Frontal cortex (tissue), 4 donors: ENCODE results near the gene NCKAP5. TPM values are rescaled to one million over a fixed set of nuclear protein-coding genes. Genes with fewer than 3 reads are reported as not detected.
"Not testable (repeated sequence)": the region's sequence is repeated elsewhere in the genome, so short reads cannot be mapped to it uniquely, and the experiment has no call there.

Experiments used
- DNase-seq, 2 donors: peaks; one replicate each; pipeline ENCODE4 v3.0.0; 2012; ENCODE audit warnings: low spot score in 2 of 2
- FAIRE-seq: peaks from 2 replicates; lab custom pipeline; 2012; peaks lifted over from hg19 to GRCh38; lab: Jason Lieb, UNC
- total RNA-seq: library from RNA; depleted of rRNA; stranded (reverse); fragments of >200 nt; gene quantifications from one replicate; pipeline ENCODE4 v1.2.3, GENCODE V29; 2014
- donor health status: control.
- donor health status: control.
- donor health status: control.

NCKAP5 gene
- total RNA-seq, 1 donor from 2014 or later: 9.0 TPM

- DNase-seq (no peak), FAIRE-seq (no peak)
Observed at GRCh38 chr2:133252780-133253355, 315.4 kb downstream of the NCKAP5 start.

DNA sequence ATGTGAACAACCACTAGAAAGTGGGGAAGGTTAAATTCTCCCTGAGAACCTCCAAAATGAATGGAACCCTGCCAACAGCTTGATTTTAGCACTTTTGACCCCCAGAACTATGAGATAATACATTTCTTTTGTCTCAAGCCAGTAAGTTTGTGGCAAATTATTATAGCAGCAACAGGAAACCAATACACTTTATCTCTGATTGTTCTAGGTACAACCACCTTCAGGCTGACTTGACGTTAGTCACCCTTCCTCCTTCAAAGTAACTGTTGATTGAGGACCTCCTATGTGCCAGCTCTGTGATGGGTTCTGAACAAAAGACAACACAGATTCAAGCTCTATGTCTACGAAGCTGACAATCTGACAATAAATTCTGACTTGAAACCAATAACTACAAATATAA is 318.9 kb downstream of the NCKAP5 start:
- DNase-seq: no peak
- FAIRE-seq: no peak

GRCh38 chr2:133248264-133248663 is 320.0 kb downstream of the NCKAP5 start:
- no peak for FAIRE-seq
- DNase-seq: no peak

DNA sequence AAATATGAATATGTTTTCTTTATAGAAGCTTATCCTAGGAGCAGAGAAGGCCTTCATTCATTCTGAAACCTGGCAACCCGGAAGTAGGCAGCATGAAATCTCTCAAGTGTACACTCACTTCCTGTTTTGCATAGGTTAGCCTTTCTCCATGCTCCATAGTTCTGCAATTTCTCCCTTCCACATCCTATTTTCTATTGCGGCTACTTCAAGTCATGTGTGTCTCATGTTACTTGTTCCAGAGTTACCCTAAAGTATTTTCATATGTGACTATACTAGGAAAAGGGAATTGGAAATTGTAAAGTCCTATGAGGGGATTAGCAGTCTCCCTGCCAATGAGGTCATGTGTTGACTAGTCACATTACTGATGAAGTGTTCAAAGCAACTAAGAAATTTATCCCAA is 320.6 kb downstream of the NCKAP5 start:
- FAIRE-seq (no peak), DNase-seq (no peak)

DNA sequence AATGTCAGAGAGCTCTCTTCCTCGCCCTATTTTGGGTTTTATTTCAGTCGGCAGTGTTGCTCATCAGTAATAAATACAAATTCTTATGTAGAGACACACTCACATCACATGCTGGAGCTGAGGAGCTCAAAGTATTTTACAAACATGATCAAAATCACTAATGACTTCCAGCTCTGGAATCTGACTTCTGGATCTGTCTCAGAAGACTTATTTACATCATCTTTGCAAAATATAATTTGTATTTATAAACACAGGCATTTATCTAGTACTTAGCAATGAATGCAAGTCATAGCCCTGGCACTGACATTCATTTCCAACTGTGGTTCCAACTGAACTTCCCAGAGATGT is 327.1 kb downstream of the NCKAP5 start:
- FAIRE-seq (no peak), DNase-seq (no peak)

DNA sequence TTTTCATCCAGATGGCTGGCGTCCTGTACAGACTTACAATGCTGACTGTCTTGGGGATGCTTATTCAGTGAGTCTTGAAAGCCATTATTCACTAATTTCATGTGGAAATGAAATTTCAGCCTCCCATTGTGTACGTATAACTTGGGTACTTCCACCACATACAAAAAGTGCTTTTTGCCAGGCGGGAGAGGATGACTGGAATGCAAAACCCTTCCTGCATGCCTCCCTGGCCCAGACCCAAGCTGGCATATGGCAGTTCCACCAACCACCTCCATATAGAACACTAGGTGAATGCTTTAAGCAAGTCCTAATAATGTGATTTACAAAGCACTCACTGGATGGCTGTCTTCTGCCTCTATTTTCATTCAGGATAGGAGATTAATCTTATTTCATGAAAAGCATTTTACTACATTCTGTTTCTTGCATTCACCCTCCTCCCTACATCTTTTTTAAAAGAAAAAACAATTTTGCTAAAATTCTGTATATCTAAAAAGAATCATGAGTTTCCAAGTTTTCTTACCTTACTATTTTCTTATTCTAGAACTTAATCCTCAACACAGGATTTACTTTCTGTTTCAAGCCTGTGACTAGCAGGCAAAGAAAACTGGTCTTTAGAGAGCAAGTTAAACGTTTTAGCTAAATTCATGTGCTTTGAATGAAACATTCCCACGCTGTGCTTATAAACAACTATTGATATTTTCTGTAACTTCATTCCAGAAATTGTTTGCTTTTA is 327.6 kb downstream of the NCKAP5 start:
- FAIRE-seq (no peak), DNase-seq (no peak)

DNA sequence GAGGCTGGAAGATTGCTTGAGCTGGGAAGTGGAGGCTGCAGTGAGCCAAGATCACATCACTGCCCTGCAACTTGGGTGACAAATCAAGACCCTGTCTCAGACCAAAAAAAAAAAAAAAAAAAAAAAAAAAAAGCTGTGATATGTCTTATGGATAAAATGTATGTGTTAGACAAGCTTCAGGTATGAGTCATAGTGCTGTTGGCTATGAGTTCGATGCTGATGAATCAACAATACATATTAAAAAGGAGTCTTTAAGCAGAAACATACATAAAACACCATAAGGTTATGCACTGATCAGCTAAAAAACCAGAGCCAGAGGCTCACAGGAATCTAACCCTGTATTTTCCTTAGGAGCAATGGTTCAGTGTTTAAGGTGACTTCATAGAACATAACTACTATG is 332.3 kb downstream of the NCKAP5 start:
- FAIRE-seq (no peak), DNase-seq (no peak)

DNA sequence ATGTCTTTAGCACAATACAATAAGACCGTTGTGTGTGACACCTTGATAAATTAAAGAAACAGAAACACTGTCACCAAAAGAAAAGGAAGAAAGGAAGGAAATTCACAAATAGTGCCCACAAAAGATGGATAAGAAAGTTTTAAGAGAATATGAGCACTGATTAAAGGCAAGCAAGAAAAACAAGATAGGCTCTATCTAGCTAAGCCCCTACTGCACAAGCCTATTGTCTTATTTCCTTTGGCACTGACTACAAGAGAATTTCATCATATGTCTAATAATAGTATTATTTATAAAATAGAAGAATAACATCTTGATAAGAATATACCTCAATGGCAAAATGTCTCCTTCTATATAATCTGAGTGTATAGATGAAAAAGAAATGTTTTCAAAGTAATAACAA is 335.7 kb downstream of the NCKAP5 start:
- no peak for FAIRE-seq
- no peak for DNase-seq

DNA sequence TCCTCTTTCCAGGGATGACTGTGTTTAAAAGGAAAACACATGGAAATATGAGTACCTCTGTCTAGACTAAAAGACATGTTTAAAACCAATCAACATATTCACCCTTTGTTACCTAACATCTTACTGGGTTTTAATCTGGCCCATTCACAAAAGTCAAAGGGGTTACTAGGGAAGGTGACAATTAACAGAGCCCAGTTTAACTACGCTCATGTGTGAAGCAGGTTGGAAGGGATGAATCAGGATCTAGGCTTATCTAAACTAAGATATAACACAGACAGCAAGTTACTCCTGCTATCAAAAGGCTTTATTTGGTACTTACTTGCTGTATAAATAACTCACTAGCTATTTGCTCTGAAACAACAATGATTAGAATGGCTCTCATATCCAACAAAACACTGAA is 337.0 kb downstream of the NCKAP5 start:
- DNase-seq: no peak
- no peak for FAIRE-seq

DNA sequence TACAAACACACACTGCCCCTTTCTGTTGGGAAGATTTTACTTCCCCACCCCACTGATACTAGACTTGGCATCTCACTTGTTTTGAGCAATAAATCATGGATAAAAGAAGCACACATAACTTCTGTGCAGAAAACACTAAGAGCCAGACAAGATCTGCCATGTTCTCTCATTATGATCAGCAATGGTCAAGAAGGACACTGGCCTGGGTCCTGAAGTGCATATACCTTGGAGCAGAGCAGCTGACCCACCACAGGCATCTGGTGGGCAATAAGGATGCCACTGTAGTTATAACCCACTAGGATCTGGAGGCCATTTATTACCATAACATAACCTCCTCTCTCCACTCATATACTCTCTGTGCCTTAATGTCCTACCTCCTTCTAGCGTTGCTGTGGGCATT is 338.3 kb downstream of the NCKAP5 start:
- FAIRE-seq (no peak), DNase-seq (no peak)

GRCh38 chr2:133223226-133223625 is 345.0 kb downstream of the NCKAP5 start:
- FAIRE-seq: no peak
- no peak for DNase-seq

- FAIRE-seq: no peak
- no peak for DNase-seq
Observed at GRCh38 chr2:133221398-133221797, 346.9 kb downstream of the NCKAP5 start.

GRCh38 chr2:133218204-133218603 is 350.1 kb downstream of the NCKAP5 start:
- no peak for DNase-seq
- FAIRE-seq: no peak

- FAIRE-seq: no peak
Observed at GRCh38 chr2:133215477-133215876, 352.8 kb downstream of the NCKAP5 start.

DNA sequence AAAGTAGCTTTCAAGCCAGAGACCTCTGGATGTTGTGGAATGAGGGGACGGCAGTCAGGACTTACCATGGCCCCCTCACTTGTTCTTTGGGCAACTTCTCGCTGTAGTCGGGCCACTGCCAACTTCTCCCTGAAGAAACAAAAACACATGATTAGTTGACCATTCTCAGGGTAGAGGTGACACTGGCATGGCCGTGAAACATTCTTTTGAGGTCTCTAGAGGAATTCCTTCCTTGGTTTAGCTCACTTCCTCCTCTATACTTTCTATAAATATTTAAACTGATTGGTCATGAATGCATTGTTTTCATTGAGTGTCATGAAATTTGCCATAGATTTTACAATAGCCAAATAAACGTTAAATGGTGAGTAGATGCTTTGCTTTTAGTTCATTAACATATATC is 354.6 kb downstream of the NCKAP5 start:
- no peak for FAIRE-seq

More at GRCh38 chr2:133215477-133215876, 352.8 kb downstream of the NCKAP5 start:
- no peak for DNase-seq

GRCh38 chr2:133209325-133209724 is 358.9 kb downstream of the NCKAP5 start:
- DNase-seq (no peak), FAIRE-seq (no peak)

More for the DNA sequence above, 354.6 kb downstream of the NCKAP5 start:
- DNase-seq: no peak

- not testable (repeated sequence) for DNase-seq, FAIRE-seq
Observed at GRCh38 chr2:133206666-133207065, 361.6 kb downstream of the NCKAP5 start.

GRCh38 chr2:133204421-133204820 is 363.8 kb downstream of the NCKAP5 start:
- FAIRE-seq: no peak
- no peak for DNase-seq

DNA sequence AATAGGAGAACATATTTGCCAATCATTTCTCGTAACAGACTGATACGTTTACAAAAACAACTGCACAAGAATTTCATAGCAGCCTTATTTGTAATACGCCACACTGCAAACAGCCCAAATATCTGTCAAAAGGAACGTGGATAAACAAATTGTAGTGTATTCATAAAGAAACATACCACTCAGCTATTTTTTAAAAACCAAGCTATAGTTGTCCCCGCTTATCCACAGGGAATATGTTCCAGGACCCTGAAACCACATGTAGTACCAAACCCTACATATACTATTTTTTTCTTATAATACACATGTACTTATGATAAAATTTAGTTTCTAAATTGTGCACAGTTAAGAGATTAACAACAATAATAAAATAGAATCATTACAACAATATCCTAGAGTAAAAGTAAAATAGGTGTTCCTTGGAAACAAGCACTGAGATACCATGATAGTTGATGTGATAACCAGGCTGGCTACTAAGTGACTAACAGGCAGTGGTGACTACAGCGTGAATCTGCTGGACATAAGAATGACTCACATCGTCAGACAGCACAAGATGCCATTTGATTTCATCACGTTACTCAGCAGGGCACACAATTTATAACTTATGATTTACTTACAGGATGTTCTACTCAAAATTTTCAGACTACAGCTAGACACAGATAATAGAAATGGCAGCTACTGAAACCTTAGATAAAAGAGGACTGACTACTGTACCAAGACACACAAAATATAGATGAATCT is 367.4 kb downstream of the NCKAP5 start:
- FAIRE-seq: no peak
- DNase-seq: no peak

DNA sequence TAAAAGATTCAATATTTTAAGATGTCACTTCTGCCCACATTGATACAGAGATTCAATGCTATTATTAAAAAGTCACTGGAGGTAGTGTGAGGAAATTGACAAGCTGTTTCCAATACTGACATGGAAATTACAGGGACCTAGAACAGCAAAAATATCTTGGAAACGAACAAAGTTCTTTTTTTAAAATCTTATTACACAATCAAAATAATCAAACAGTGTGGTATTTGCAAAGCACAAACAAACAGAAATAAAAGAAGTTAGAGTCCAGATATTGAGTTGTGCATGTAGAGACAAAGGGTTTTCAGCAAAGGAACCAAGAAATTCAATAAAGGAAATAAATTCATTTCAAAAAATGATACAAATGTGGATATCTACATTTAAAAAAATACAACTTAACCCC is 369.6 kb downstream of the NCKAP5 start:
- DNase-seq (no peak), FAIRE-seq (no peak)

- no peak for FAIRE-seq
Observed at GRCh38 chr2:133197156-133197555, 371.1 kb downstream of the NCKAP5 start.

More at GRCh38 chr2:133197156-133197555, 371.1 kb downstream of the NCKAP5 start:
- DNase-seq: no peak
